Progenitor cell of endocrine pancreas (in vitro differentiated cells): ENCODE data around the gene COMMD9. TPM values are rescaled to one million over a fixed set of nuclear protein-coding genes. Genes with fewer than 3 reads are reported as not detected.

Experiments
- DNase-seq: peaks from one replicate; pipeline ENCODE4 v3.0.0; 2021; ENCODE audit warnings: low spot score; ENCODE audit not compliant: unreplicated experiment
- H3K27ac Mint-ChIP-seq: 2 replicates; pipeline ENCODE4 v1.8.0; 2021; ENCODE audit warnings: mild to moderate bottlenecking, moderate library complexity, mixed read lengths
- H3K27me3 Mint-ChIP-seq: 2 replicates; pipeline ENCODE4 v1.8.0; 2021; ENCODE audit warnings: mixed read lengths
- H3K36me3 Mint-ChIP-seq: 2 replicates; pipeline ENCODE4 v1.8.0; 2022; ENCODE audit warnings: mixed read lengths; ENCODE audit not compliant: insufficient read depth
- H3K4me1 Mint-ChIP-seq: 2 replicates; pipeline ENCODE4 v1.8.0; 2021; ENCODE audit warnings: low read depth, mixed read lengths
- H3K4me3 Mint-ChIP-seq: 2 replicates; pipeline ENCODE4 v1.8.0; 2021; ENCODE audit warnings: low read depth, mild to moderate bottlenecking, moderate library complexity, mixed read lengths
- H3K9me3 Mint-ChIP-seq: 2 replicates; pipeline ENCODE4 v1.8.0; 2021; ENCODE audit warnings: low read depth, mixed read lengths
- long read RNA-seq: library from polyadenylated mRNA; unstranded; transcript quantifications from one replicate; pipeline ENCODE4 v2.0.0, GENCODE V29; 2020
- total RNA-seq: library from RNA; stranded (reverse); gene quantifications from 2 replicates; pipeline ENCODE4 v1.2.1, GENCODE V29; 2021
- TF ChIP-seq, protein P1 (sequence below): fragments of 200-600 bp; sonication (generic); IDR thresholded peaks from one replicate; pipeline ENCODE4 v1.5.0; 2021; ENCODE audit warnings: antibody characterized with exemption, mild to moderate bottlenecking; ENCODE audit not compliant: unreplicated experiment

The COMMD9 gene
- 70.8 and 79.7 TPM in 2 replicates for total RNA-seq
- long read RNA-seq, transcript COMMD9-201 (6 exons, 2,954 nt): major isoform, 81 of 108 reads
- long read RNA-seq, partial matches to known transcripts: 5 of 108 reads
- long read RNA-seq, other reads (novel, unspliced or antisense): 16 of 108 reads

DNA sequence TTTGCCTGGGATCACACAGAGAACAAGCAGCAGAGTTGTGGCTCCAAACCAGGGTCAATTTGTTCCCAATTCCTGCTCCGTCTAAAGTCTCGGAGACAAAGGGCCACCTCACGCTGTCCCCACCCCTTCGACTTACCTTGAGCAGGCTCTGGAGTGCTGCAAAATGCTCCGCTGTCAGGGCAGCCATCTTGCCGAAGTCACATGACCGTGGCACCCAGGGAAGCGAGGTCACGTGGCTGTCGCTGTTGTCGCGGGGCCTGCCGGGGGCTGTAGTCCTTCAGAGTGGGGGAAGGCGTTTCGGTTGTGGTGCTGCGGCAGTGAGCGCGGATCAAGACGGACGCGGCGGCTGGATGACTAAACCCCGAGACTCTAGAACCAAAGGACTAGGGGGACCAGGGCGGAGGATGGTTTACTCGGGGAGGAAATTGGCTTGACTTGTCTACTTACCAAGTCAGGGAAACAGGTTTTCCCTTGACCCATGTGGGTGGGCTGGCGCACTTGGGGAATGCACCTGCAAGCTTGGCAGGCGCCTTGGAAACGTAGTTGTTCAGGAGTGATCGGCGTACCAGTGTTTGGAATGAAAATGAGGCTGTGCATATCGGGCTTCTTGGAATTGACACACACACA lies at the start of gene COMMD9:
COMMD9 (minus strand) TSS at position 199 of the 627 bp plus-strand sequence; CDS start at position 187, 12 bp downstream.
- Mint-ChIP-seq H3K27me3 (peaks cover 20% of the 10 kb centered on the region), H3K4me1 (peaks cover 15% of the 10 kb centered on the region), H3K36me3 (no peaks in the 10 kb centered on the region), H3K27ac (peak within 1 kb of the TSS; percentile 99), H3K4me3 (peak within 1 kb of the TSS; percentile 91), H3K9me3 (no peaks in the 10 kb centered on the region)
- peak; percentile 87 for DNase-seq
- TF ChIP-seq, protein P1, sequence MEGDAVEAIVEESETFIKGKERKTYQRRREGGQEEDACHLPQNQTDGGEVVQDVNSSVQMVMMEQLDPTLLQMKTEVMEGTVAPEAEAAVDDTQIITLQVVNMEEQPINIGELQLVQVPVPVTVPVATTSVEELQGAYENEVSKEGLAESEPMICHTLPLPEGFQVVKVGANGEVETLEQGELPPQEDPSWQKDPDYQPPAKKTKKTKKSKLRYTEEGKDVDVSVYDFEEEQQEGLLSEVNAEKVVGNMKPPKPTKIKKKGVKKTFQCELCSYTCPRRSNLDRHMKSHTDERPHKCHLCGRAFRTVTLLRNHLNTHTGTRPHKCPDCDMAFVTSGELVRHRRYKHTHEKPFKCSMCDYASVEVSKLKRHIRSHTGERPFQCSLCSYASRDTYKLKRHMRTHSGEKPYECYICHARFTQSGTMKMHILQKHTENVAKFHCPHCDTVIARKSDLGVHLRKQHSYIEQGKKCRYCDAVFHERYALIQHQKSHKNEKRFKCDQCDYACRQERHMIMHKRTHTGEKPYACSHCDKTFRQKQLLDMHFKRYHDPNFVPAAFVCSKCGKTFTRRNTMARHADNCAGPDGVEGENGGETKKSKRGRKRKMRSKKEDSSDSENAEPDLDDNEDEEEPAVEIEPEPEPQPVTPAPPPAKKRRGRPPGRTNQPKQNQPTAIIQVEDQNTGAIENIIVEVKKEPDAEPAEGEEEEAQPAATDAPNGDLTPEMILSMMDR: no peak

DNA sequence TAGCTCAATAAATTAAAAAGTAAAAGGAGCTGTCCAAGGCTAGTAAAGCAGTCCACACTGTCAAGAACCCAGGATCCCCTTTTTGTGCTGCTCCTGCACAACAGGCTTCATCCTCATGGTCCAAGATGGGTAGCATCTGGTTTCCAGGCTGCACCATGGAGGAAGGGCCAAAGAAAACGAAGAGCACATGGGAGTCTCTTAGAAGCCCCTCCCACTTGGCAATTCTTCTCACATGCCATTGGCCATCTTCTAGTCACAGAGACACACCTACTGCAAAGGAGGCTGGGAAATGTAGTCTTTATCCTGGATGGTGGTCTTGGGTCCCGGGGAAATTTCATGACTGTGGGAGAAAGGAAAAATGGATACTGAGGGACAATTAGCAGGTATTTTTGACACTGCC lies 44.7 kb upstream of the COMMD9 start:
- no peak for DNase-seq
- Mint-ChIP-seq H3K36me3 (no peaks in the 10 kb centered on the region), H3K27me3 (peaks cover 6% of the 10 kb centered on the region), H3K4me3 (no peak overlapping the region), H3K4me1 (no peaks in the 10 kb centered on the region), H3K9me3 (no peaks in the 10 kb centered on the region), H3K27ac (no peak overlapping the region)
- TF ChIP-seq, protein P1: no peak

DNA sequence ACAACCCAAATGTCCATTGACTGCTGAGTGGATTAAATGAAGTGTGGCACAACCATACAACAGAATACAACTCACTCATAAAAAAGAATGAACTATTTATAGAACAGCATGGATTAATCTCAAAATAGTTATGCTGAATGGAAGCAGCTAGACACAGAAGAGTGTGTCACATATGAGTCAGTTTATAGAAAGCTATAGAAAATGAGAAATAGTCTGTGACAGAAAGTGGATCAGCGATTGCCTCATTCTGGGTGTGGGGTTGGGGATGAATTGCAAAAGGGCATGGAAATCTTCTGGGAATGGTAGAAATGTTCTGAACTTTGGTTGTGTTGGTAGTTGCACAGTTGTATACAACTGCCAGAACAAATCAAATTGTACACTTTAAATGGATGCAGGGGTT lies 44.2 kb upstream of the COMMD9 start:
- no peaks in the 10 kb centered on the region for H3K9me3 Mint-ChIP-seq
- H3K4me3 Mint-ChIP-seq: no peak overlapping the region
- no peak for DNase-seq
- no peaks in the 10 kb centered on the region for H3K4me1 Mint-ChIP-seq
- H3K36me3 Mint-ChIP-seq: no peaks in the 10 kb centered on the region
- H3K27me3 Mint-ChIP-seq: peaks cover 6% of the 10 kb centered on the region
- H3K27ac Mint-ChIP-seq: no peak overlapping the region
- TF ChIP-seq, protein P1: no peak

DNA sequence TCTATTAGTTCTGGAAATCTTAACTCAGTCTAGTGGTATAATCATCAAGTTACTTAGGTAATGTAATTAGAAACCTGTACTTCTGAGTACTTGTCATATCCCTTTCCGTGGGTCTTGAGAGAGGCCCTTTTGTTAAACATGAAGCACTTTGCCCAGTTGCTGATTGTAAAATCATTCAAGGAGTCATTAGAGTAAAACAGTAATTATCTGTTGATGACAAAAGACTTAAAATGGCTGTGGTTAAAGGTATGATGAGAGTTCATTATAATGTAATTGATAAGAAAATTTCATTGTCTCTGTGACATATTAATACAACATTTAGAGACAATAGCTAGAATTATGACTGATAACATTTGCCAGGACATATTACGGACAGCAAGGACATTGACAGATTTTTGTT lies 41.2 kb upstream of the COMMD9 start:
- Mint-ChIP-seq H3K4me3 (no peak overlapping the region), H3K9me3 (peaks cover 4% of the 10 kb centered on the region), H3K27ac (no peak overlapping the region), H3K4me1 (no peaks in the 10 kb centered on the region), H3K36me3 (no peaks in the 10 kb centered on the region), H3K27me3 (no peaks in the 10 kb centered on the region)
- no peak for DNase-seq
- TF ChIP-seq, protein P1: no peak

DNA sequence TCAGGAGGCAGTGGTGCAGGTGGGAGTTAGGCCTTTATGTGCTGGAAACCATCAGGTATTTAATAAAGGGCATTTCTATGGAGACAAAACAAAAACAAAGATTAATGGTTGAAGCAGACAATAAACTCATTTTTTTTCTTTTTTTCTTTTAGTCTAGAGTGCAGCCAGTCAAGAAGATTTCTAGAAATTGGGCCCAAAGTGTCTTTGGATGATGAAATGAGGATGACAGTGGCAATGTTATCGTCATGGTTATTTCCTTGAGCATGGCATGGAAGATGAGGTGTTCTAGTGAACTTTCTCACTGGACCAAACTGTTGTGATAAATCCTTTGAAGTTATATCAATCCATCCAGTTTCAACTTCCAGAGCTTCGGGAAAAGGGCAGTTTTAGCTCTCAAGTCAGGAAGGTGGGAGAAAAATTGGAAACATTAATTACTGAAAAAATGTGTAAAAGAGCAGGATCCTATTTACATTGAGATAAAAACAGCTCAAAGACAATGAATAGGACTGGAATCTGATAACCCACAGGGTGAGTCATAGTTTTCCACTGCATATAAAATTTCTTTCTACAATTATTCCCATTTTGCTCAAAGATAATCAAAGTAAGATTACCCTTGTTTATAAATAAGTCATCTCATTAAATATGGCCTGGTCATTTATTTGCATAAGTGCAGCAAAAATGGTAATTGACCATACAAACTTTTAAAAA lies 39.9 kb upstream of the COMMD9 start:
- Mint-ChIP-seq H3K27me3 (no peaks in the 10 kb centered on the region), H3K4me3 (no peak overlapping the region), H3K4me1 (no peaks in the 10 kb centered on the region), H3K36me3 (no peaks in the 10 kb centered on the region), H3K27ac (no peak overlapping the region), H3K9me3 (peaks cover 4% of the 10 kb centered on the region)
- DNase-seq: no peak
- TF ChIP-seq, protein P1: no peak
